Transverse colon (tissue), 4 donors: ENCODE measurements around the gene ARFGAP3. TPM values are rescaled to one million over a fixed set of nuclear protein-coding genes. Genes with fewer than 3 reads are reported as not detected.
A peak's percentile ranks its signal among the peaks of the same experiment; 100 is the strongest.

Source experiments
- DNase-seq: peaks from one replicate; pipeline ENCODE4 v3.0.0-alpha.2; 2019
- H3K27ac ChIP-seq, 4 donors: fragments of 200-600 bp; sonication (generic); 2 replicates each; pipeline ENCODE4 v1.5.1; 2016 to 2018; ENCODE audit warnings: inconsistent platforms in 4 of 4
- H3K27me3 ChIP-seq: fragments of 200-600 bp; sonication (generic); 2 replicates; pipeline ENCODE4 v1.5.1; 2017; ENCODE audit warnings: inconsistent platforms
- H3K36me3 ChIP-seq, 4 donors: fragments of 200-600 bp; sonication (generic); 2 replicates each; pipeline ENCODE4 v1.5.1; 2017 to 2019; ENCODE audit warnings: inconsistent platforms in 4 of 4
- H3K4me1 ChIP-seq, 4 donors: fragments of 200-600 bp; sonication (generic); 2 replicates each; pipeline ENCODE4 v1.5.1; 2017 to 2020; ENCODE audit warnings: inconsistent platforms in 4 of 4
- H3K4me3 ChIP-seq, 4 donors: fragments of 200-600 bp; sonication (generic); 1 replicate in 1 of 4; 2 replicates in 3 of 4; pipeline versions ENCODE4 v1.5.1 to v1.6.1; 2017 to 2019; ENCODE audit warnings: inconsistent platforms in 4 of 4
- H3K9me3 ChIP-seq, 2 donors: fragments of 200-600 bp; sonication (generic); 2 replicates each; pipeline ENCODE4 v1.5.1; 2017 to 2019; ENCODE audit warnings: inconsistent platforms in 2 of 2
- CTCF ChIP-seq, 5 experiments: fragments of 200-600 bp in 3 of 5; fragments of 450-650 bp in 2 of 5; sonication (generic) in 3 of 5; IDR thresholded peaks; 1 replicate in 2 of 5; 2 replicates in 3 of 5; pipeline ENCODE4 v1.5.1; 2016 to 2017; ENCODE audit warnings: antibody characterized with exemption in 5 of 5, inconsistent platforms in 3 of 5, mild to moderate bottlenecking in 2 of 5, moderate library complexity in 1 of 5
- EP300 ChIP-seq: sonication (generic); formaldehyde crosslinking; IDR thresholded peaks from one replicate; pipeline ENCODE4 v1.6.1; 2017; ENCODE audit warnings: antibody characterized with exemption, low read depth
- POLR2A ChIP-seq: fragments of 450-650 bp; IDR thresholded peaks from one replicate; pipeline ENCODE4 v1.6.1; 2016; ENCODE audit warnings: antibody characterized with exemption, mild to moderate bottlenecking, moderate library complexity
- POLR2AphosphoS5 ChIP-seq, 3 donors: sonication (generic); formaldehyde crosslinking; IDR thresholded peaks; one replicate each; pipeline ENCODE4 v1.6.1; 2016; ENCODE audit warnings: antibody characterized with exemption in 3 of 3
- WGBS, 2 donors: methylation state at CpG; one replicate each; pipeline ENCODE4 v1.1.5; 2018; ENCODE audit warnings: low coverage in 1 of 2; 5-methylcytosine and 5-hydroxymethylcytosine counted together
- in situ Hi-C, 4 donors: fragments of 200-750 bp; cut with MboI; loops; one replicate each; pipeline versions ENCODE4 v1.15.0 to v1.15.1; 2017; ENCODE audit warnings: low sequenced_read_pairs in 3 of 4, low pct_ligation_motif_present in 1 of 4, low pct_unique_long_range_greater_than_20kb in 1 of 4
- intact Hi-C: fragments of 100-400 bp; cut with DNase I; formaldehyde crosslinking; loops from one replicate; pipeline ENCODE4 v1.15.1; 2023; ENCODE audit warnings: low total_unique reads
- total RNA-seq, 4 donors: library from RNA; depleted of rRNA; stranded (reverse); fragments of >200 nt; gene quantifications; one replicate each; pipeline ENCODE4 v1.1.0, GENCODE V29; 2016

The ARFGAP3 gene
- total RNA-seq, 4 donors from 2014 or later: 24.3 to 43.5 (median 33.3) TPM

GRCh38 chr22:42862045-42862734, 5.1 kb upstream of the ARFGAP3 start:
- DNase-seq: no peak
- H3K27me3 ChIP-seq: no peaks in the 10 kb centered on the region
- in situ Hi-C loops (loop anchor here in 2 of 4 donors (10.0 to 25.0 kb wide), 3 partner anchors 173 to 200 kb away; no protein-coding TSS in a partner anchor), intact Hi-C loops (no loop called here)
- no peaks in the 10 kb centered on the region for H3K36me3 ChIP-seq
- H3K27ac ChIP-seq: no peak overlapping the region
- 87 to 90% methylated on average over 6 to 7 of the region's 7 CpGs for WGBS, 2 donors
- H3K4me3 ChIP-seq: no peak overlapping the region
- peaks cover 0 to 8% (median 4%) of the 10 kb centered on the region in 4 donors for H3K4me1 ChIP-seq
- TF ChIP-seq EP300: no peak
- TF ChIP-seq POLR2A: no peak
- TF ChIP-seq POLR2AphosphoS5 (IDR thresholded peaks at IDR 0.05): no peak
- no peak for TF ChIP-seq CTCF (IDR thresholded peaks at IDR 0.05)
- no peaks in the 10 kb centered on the region for H3K9me3 ChIP-seq

GRCh38 chr22:42860968-42861367, 3.9 kb upstream of the ARFGAP3 start:
- Histone ChIP-seq H3K36me3 (no peaks in the 10 kb centered on the region), H3K27ac (no peak overlapping the region), H3K9me3 (no peaks in the 10 kb centered on the region), H3K4me3 (no peak overlapping the region), H3K27me3 (no peaks in the 10 kb centered on the region), H3K4me1 (peaks cover 0 to 10% (median 8%) of the 10 kb centered on the region in 4 donors)
- TF ChIP-seq CTCF (IDR thresholded peaks at IDR 0.05) (no peak), EP300 (no peak), POLR2AphosphoS5 (IDR thresholded peaks at IDR 0.05) (no peak), POLR2A (no peak)
- in situ Hi-C loops: loop anchor here in 2 of 4 donors (10.0 to 25.0 kb wide), 3 partner anchors 174 to 199 kb away; no protein-coding TSS in a partner anchor
- no peak for DNase-seq
- WGBS, 2 donors: 76% methylated on average over 3 to 4 of the region's 4 CpGs
- intact Hi-C loops: no loop called here

DNA sequence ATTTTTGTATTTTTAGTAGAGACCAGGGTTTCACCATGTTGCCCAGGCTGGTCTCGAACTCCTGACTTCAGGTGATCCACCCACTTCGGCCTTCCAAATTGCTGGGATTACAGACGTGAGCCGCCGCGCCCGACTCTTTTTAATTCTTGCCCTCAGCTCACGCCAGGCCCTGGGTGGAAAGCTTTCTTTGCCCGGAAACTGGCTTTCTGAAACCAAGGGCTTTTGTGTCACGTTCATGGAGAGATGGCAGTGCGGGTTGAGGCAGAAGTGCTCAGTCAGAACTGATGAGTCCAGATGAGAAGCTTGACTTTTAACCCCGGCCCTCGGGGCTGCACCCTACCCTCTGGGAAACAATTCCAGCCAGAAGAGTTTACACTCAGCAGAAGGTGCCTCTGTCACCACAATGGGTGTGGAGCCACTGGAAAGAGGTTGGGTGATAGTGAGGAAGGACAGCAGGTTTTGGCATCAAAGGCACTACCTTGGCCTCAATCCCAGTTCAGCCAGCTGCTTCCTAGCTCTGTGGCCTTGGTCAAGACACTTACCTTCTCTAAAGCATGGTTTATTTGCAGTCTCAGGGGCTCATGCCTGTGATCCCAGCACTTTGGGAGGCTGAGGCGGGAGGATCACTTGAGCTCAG, 890 bp upstream of the ARFGAP3 start:
- Histone ChIP-seq H3K36me3 (no peaks in the 10 kb centered on the region), H3K9me3 (no peaks in the 10 kb centered on the region), H3K4me1 (peaks cover 7 to 25% (median 20%) of the 10 kb centered on the region in 4 donors), H3K27ac (peak overlapping the region; percentile 94 to 98 (median 97)), H3K27me3 (no peaks in the 10 kb centered on the region), H3K4me3 (peak overlapping the region in 1 of 4 donors; percentile 86)
- WGBS, 2 donors: 90% methylated on average over 14 of the region's 14 CpGs; no CpG with 5 or more reads in 1 of the 2 donors
- TF ChIP-seq POLR2A (no peak), EP300 (no peak), CTCF (IDR thresholded peaks at IDR 0.05) (no peak), POLR2AphosphoS5 (IDR thresholded peaks at IDR 0.05) (no peak)
- in situ Hi-C loops (loop anchor here in 1 of 4 donors (25.0 kb wide), 2 partner anchors 179 to 196 kb away; no protein-coding TSS in a partner anchor), intact Hi-C loops (no loop called here)
- DNase-seq: no peak

DNA sequence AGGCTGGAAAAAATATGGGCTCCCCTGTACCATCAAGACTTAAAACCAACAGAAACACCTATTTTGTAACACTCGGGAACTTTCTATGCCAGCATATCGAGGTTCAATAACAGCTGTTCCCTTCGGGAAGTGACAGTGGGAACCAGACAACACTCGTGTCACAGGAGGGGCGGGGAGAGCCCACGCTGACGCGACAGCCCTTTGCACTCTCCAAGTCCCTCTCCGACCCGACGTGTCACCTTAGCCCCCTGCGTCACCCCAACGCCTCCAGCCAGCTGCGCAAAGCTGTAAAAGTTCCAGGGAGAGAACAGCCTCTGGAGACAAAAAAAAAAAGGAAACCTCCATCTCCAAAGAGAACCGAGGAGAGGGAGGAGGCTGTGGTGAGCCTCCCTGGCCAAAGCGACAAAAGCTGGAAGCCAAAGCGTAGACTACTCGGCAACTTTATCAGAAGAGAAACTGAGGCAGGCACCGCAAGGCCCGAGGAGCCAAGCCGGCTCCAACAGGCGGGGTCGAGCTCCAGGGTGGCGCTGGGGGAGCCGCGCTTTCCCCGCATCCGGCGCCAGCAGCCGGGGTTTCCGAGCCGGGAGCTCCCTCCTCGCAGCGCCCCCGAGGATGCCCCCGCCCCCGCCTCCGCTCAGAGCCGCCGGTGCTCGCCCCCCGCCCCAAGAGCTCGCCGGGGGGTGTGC, 751 bp downstream of the ARFGAP3 start:
- WGBS, 2 donors: 0% methylated on average over 24 of the region's 44 CpGs; no CpG with 5 or more reads in 1 of the 2 donors
- in situ Hi-C loops: loop anchor here in 1 of 4 donors (25.0 kb wide), 2 partner anchors 181 to 194 kb away; no protein-coding TSS in a partner anchor

More for the DNA sequence above, 751 bp downstream of the ARFGAP3 start:
- Histone ChIP-seq H3K27me3 (no peaks in the 10 kb centered on the region), H3K9me3 (no peaks in the 10 kb centered on the region), H3K4me3 (peak overlapping the region; percentile 32 to 87 (median 85)), H3K4me1 (peaks cover 7 to 25% (median 20%) of the 10 kb centered on the region in 4 donors), H3K36me3 (no peaks in the 10 kb centered on the region), H3K27ac (peak overlapping the region; percentile 94 to 98 (median 97))
- intact Hi-C loops: no loop called here
- DNase-seq: peak; percentile 71
- TF ChIP-seq POLR2AphosphoS5 (IDR thresholded peaks at IDR 0.05) (peak in 2 of 3 donors; percentile 8 to 13), CTCF (IDR thresholded peaks at IDR 0.05) (no peak), POLR2A (peak; percentile 27), EP300 (no peak)
